Right cardiac atrium (tissue), 5 donors: ENCODE results near the gene CELF1. TPM values are rescaled to one million over a fixed set of nuclear protein-coding genes. Genes with fewer than 3 reads are reported as not detected.

ENCODE experiments used
- ATAC-seq, 2 donors: fragments of 200-7000 bp; cut with Tn5 transposase; one replicate each; pipeline versions ENCODE4 v1.8.0 to v1.9.1; 2020; ENCODE audit warnings: moderate library complexity in 2 of 2, mild to moderate bottlenecking in 1 of 2
- DNase-seq, 3 donors: peaks; one replicate each; pipeline ENCODE4 v3.0.0-alpha.2; 2020
- H3K27ac ChIP-seq: one replicate; pipeline ENCODE4 v1.5.1; 2013; ENCODE audit warnings: mild to moderate bottlenecking, low read length, control low read depth, moderate library complexity
- H3K27me3 ChIP-seq: one replicate; pipeline ENCODE4 v1.6.1; 2013; ENCODE audit not compliant: control insufficient read depth, insufficient read depth
- H3K4me1 ChIP-seq: one replicate; pipeline ENCODE4 v1.6.1; 2013; ENCODE audit warnings: low read length; ENCODE audit not compliant: control insufficient read depth, insufficient read depth
- H3K4me3 ChIP-seq: one replicate; pipeline ENCODE4 v1.5.1; 2013; ENCODE audit warnings: low read length, control low read depth
- H3K9me3 ChIP-seq: one replicate; pipeline ENCODE4 v1.6.1; 2013; ENCODE audit warnings: low read length; ENCODE audit not compliant: control insufficient read depth
- WGBS: extraction: QIAGEN DNeasy Blood & Tissue Kit; methylation state at CpG from one replicate; pipeline ENCODE4 v1.1.7; 2013; 5-methylcytosine and 5-hydroxymethylcytosine counted together
- intact Hi-C, 4 donors: fragments of 100-400 bp; cut with DNase I; formaldehyde crosslinking; loops; one replicate each; pipeline versions ENCODE4 v1.11.0 to v1.14.0; 2022 to 2023
- long read RNA-seq, 4 donors: library from polyadenylated mRNA; unstranded; transcript quantifications; one replicate each; pipeline ENCODE4 v2.0.0, GENCODE V29; 2020 to 2021
- polyA plus RNA-seq: library from polyadenylated mRNA; stranded (reverse); fragments of 200-250 nt; gene quantifications from one replicate; pipeline ENCODE4 v1.2.3, GENCODE V29; 2013
- total RNA-seq, 4 donors: library from RNA; stranded (reverse); fragmentation: NEBNext Ultra II Directional; extraction: Animal tissue kit (Norgen Biotek cat#: 25700); gene quantifications; one replicate each; pipeline ENCODE4 v1.2.1, GENCODE V29; 2021
- donor health status: healthy with polysubstance abuse.
- donor health status: DM: no; HTN: yes; CAD: no.
- donor health status: DM: no; HTN: no; CAD: no.
- donor health status: DM: no; HTN: yes; CAD: no; lungs with severe emphysema.
- donor health status: DM: yes; HTN: yes; CAD: no.

The CELF1 gene
- total RNA-seq, result 10 to 100 TPM; 54.8 to 79.8 (median 73.4) TPM
- polyA plus RNA-seq, result 26.9 TPM
- long read RNA-seq, donor 1, partial matches to known transcripts, result 27 of 115 reads
- long read RNA-seq, donor 1, other reads (novel, unspliced or antisense), result 88 of 115 reads
- long read RNA-seq, donor 2, full-length matches to known transcripts, result 1 of 32 reads
- long read RNA-seq, donor 2, partial matches to known transcripts, result 11 of 32 reads
- long read RNA-seq, donor 2, other reads (novel, unspliced or antisense), result 20 of 32 reads
- long read RNA-seq, donor 3, full-length matches to known transcripts, result 6 of 328 reads
- long read RNA-seq, donor 3, partial matches to known transcripts, result 107 of 328 reads
- long read RNA-seq, donor 3, other reads (novel, unspliced or antisense), result 215 of 328 reads
- long read RNA-seq, donor 4, partial matches to known transcripts, result 8 of 28 reads
- long read RNA-seq, donor 4, other reads (novel, unspliced or antisense), result 20 of 28 reads

DNA sequence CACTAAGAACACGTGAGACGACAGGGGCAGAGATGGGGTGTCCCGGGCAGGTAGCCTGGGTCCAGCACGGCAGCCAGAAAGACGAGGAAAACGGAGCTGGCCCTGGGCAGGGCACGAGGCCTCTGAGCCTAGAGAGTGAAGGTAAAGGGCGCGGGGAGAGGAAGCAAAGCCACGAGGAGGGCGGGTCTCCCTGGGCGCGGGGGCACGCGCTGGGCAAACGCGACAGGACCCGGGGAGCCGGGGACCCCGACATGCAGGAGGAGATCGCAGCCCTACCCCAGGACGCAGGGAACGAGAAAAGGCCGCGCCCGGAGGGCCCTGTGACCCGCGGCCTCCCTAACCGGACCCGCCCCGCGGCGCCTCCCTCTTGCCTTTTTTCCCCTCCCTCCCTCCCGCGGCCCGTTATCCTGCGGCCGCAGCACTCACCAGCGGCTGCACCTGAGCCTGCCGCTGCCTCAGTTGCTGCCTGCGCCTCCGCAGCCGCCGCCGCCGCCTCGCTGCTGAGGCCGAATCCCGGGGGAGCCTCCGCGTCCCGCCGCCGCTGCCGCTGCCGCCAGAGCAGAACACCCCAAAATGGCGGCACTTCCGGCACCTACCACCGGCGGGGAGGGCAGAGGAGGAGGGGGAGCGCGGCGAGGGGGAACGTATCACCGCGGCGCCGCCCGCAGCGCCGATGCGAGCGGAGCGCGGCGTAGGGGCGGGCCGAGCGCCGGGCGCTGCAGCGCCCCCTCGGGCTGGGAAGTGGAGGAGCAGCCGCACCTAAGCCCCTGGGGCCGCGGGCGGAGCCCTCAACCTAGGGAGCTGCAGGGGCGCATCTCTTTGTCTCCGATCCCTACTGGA lies at the start of gene CELF1:
TSS of gene CELF1 (minus strand) at position 567 of the 840 bp plus-strand sequence. CDS start 53,609 bp downstream, outside the sequence.
- Histone ChIP-seq H3K4me1 (peaks cover 5% of the 10 kb centered on the region), H3K27ac (peak within 1 kb of the TSS; percentile 90), H3K9me3 (no peaks in the 10 kb centered on the region), H3K4me3 (peak within 1 kb of the TSS; percentile 91), H3K27me3 (no peaks in the 10 kb centered on the region)
- ATAC-seq (peak; percentile 99), DNase-seq (peak; percentile 92 to 96 (median 96))
- WGBS, result under 1% methylated on average over 89 of the region's 89 CpGs
- intact Hi-C loops, result loop anchor here in 1 of 4 donors (10.0 kb wide), 1 partner anchor 88 kb away; no protein-coding TSS in a partner anchor

DNA sequence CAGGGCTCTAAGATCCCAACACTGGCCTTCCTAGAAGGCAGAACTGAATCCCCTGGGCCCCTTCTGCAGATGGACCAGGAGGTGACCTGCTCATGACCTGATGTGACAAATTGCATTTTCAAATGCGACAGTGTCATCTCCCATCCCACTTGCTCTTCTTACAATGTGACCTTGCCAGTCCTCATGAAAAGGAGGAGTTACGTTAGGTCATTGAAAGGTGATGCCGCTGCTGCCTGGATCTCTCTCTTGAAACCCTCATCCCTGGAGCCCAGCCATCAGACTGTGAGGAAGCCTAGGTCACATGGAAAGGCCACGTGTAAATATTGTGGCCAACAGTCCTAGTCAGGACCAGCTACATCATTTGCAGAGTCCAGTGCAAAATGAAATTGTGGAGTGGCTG lies 47.0 kb upstream of the CELF1 start:
- DNase-seq, result no peak
- no peaks in the 10 kb centered on the region for H3K27me3 ChIP-seq
- H3K4me3 ChIP-seq, result no peak overlapping the region
- no peaks in the 10 kb centered on the region for H3K9me3 ChIP-seq
- intact Hi-C loops, result no loop called here
- WGBS, result 78% methylated on average over 4 of the region's 4 CpGs
- no peak overlapping the region for H3K27ac ChIP-seq
- no peak for ATAC-seq
- H3K4me1 ChIP-seq, result no peaks in the 10 kb centered on the region

DNA sequence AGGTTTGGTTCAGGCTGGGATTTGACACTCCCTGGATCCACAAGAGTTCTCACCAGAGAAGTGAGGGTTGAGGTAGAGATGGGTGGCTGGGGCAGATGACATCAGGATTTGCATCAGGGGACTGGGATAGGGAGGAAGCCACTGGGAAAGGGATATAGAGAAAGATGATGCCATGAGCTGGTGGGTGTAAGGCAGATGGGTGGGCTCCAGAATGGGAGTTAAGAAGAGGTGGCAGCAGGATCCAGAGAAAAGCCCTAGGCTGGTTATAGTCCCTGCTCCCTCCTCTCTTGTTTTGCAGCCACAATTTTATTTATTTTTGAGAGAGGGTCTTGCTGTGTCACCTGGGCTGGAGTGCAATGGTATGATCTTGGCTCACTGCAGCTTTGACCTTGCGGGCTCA lies 43.0 kb upstream of the CELF1 start:
- DNase-seq (no peak), ATAC-seq (no peak)
- no peak overlapping the region for H3K4me3 ChIP-seq
- no peaks in the 10 kb centered on the region for H3K9me3 ChIP-seq
- H3K4me1 ChIP-seq, result no peaks in the 10 kb centered on the region
- H3K27me3 ChIP-seq, result no peaks in the 10 kb centered on the region
- H3K27ac ChIP-seq, result no peak overlapping the region
- intact Hi-C loops, result no loop called here
- 100% methylated on average over 1 of the region's 1 CpG for WGBS

DNA sequence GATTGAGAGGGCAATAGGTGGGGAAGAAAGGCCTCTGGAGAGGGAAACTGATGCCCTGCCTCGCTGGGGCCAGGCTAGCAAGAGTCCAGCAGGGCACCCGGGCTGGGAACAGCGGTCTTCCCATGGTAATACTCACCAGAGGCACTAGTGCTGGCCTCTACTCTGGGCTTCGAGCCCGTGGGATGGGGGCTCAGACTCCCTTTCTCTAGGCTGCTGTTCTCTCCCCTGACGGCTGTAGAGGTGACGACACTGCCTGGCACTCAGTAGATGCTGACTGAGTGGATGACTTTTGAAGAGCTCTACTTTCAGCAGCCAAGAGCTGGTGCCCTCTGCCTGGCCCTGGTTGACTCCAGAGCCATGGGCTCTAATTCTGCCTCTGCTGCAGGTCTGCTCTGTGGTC lies 42.1 kb upstream of the CELF1 start:
- no peaks in the 10 kb centered on the region for H3K9me3 ChIP-seq
- H3K4me3 ChIP-seq, result no peak overlapping the region
- 62% methylated on average over 7 of the region's 7 CpGs for WGBS
- H3K27ac ChIP-seq, result no peak overlapping the region
- intact Hi-C loops, result no loop called here
- no peaks in the 10 kb centered on the region for H3K27me3 ChIP-seq
- H3K4me1 ChIP-seq, result no peaks in the 10 kb centered on the region
- no peak for DNase-seq
- ATAC-seq, result peak; percentile 70 to 78

DNA sequence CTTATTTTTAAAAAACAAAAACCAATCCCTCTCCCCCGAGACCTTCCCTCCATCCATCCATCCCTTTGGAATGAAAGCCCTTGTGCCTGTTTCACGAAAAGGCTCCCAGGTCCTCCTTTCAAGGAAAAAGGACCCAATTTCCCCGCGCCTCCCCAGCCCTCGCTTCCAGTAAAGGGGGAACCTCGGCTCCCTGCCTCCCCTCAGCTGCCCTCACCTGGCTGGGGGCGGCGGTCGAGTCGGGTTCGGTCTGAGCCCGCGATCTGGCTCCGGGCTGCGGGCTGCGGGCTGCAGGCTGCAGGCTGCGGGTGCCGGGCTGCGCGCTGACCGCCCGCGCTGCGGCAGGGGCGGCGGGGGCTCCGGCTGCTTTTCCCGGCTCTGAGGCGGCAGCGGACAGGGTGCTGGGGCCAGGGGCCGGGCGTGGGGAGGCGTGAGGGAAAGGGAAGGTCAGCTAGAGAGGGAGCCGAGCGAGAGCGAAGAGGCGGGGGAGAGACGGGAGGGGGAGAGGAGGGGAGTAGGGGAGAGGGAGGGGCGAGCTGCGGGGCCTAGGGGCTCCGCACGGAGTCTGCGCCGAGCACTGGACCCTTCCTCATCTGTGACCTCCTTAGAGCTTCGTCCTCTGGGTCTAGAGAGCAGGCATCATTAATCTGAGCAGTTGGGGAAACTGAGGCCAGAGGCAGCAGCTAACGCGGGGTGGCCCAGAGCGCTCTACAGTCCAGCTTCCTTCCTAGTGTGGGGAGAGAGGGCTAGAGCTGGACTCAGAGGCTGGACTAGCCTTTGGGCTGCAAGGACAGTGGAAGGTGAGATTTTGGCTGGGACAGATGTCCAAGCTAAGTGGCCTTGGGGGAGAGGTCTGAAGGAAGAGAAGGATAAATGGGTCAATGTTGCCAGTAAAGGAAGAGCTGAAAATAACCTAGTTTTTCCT lies 41.3 kb upstream of the CELF1 start, which contains the start of gene C1QTNF4:
TSS of gene C1QTNF4 (minus strand) at position 478 of the 922 bp plus-strand sequence. CDS start 3,601 bp downstream, outside the sequence.
- 2% methylated on average over 48 of the region's 48 CpGs for whole genome bisulfite sequencing
- Histone ChIP-seq H3K27me3 (no peaks in the 10 kb centered on the region), H3K4me1 (no peaks in the 10 kb centered on the region), H3K27ac (no peak within 1 kb of the TSS), H3K9me3 (no peaks in the 10 kb centered on the region), H3K4me3 (no peak within 1 kb of the TSS)
- no peak for DNase-seq
- intact Hi-C loops, result no loop called here
- ATAC-seq, result no peak

DNA sequence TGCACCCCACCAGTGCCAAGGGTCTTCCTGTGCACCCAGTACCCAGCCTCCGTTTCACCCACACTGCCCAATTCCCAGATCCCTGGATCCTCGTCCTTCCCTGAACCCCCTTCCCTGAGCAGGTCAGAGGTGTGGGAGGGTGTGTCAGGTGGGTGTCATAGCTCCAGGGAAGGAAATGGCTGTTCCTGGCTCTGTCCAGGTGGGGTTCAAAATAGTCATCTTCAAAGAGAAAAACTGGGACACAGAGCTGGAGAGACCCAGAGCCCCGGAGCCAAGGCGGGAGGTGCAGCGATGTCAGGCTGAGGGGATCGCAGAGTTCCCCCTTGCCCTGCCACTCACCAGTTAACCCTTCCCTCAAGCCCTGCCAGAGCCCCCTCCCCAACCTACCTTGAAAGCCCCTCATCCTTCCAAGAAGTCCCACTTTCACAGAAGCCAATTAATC lies 40.6 kb upstream of the CELF1 start:
- WGBS, result 8% methylated on average over 6 of the region's 6 CpGs
- no peak overlapping the region for H3K27ac ChIP-seq
- ATAC-seq, result no peak
- intact Hi-C loops, result no loop called here
- no peaks in the 10 kb centered on the region for H3K9me3 ChIP-seq
- H3K4me1 ChIP-seq, result no peaks in the 10 kb centered on the region
- DNase-seq, result no peak
- H3K4me3 ChIP-seq, result no peak overlapping the region
- H3K27me3 ChIP-seq, result no peaks in the 10 kb centered on the region

DNA sequence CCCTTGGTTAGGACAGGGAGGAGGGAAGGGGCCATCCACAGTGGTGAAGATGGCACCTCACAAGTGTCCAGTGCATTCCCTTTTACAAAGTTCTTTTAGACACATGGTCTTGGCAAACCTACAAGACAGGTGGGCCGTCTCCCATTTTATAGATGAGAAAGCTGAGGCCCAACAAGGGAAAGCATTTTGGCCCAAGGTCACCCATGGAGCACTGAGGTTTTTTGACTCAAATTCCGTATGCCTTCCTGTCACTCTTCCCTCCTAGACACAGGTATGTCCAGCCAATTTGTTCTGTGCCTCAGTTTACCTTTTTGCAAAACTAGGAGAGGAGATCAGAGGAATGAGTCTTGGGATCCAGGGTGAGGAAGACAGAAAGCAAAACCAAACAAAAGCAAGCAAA lies 40.0 kb upstream of the CELF1 start:
- WGBS, result 85% methylated on average over 2 of the region's 2 CpGs
- H3K4me1 ChIP-seq, result no peaks in the 10 kb centered on the region
- DNase-seq (no peak), ATAC-seq (no peak)
- H3K27ac ChIP-seq, result no peak overlapping the region
- intact Hi-C loops, result no loop called here
- no peaks in the 10 kb centered on the region for H3K27me3 ChIP-seq
- no peak overlapping the region for H3K4me3 ChIP-seq
- no peaks in the 10 kb centered on the region for H3K9me3 ChIP-seq

DNA sequence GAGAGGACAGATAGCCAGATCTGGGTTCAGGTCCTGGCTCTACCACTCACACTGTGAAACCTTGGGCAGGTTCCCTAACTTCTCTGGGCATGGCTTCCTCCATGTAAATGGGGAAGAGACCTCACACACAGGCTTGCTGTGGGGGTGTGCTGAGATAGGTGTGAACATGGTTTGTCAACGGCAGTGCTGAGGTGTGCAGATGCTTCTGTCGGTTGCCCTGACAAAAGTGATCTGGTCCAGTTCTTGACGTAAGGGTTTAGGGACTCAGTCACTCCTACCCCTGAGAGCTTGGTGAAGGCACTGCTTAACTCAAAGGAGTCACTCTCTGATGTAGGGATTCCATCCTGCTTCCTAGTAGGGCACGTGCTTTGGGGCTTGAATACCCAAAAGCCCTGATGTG lies 39.3 kb upstream of the CELF1 start:
- Histone ChIP-seq H3K27ac (no peak overlapping the region), H3K4me3 (no peak overlapping the region), H3K27me3 (no peaks in the 10 kb centered on the region), H3K9me3 (no peaks in the 10 kb centered on the region), H3K4me1 (no peaks in the 10 kb centered on the region)
- no peak for DNase-seq
- ATAC-seq, result no peak
- intact Hi-C loops, result no loop called here
- 59% methylated on average over 4 of the region's 4 CpGs for whole genome bisulfite sequencing

DNA sequence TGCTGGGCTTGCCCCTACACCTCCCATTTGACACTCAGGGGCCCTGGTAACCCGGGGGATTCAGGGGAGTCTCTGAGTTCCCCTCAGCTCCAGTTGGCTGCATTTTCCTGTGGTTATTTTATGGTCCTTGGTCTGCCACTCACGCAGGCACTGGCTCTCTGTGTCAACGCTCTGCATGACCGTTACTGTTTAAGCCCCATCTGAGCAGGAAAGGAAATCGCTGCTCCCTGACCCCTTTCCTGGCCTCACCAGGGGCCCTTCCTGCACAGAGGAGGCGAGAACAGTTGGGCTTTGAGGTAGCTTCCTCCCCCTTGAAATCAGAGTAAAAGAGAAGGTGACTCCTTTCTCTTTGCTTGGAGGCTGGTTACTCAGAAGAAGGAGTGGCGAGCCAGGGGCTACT lies 38.8 kb upstream of the CELF1 start:
- H3K4me1 ChIP-seq, result no peaks in the 10 kb centered on the region
- intact Hi-C loops, result no loop called here
- no peaks in the 10 kb centered on the region for H3K27me3 ChIP-seq
- 57% methylated on average over 7 of the region's 7 CpGs for WGBS
- ATAC-seq (no peak), DNase-seq (no peak)
- no peak overlapping the region for H3K4me3 ChIP-seq
- no peak overlapping the region for H3K27ac ChIP-seq
- H3K9me3 ChIP-seq, result no peaks in the 10 kb centered on the region
